Erythroblast (primary cell): Measurements from ENCODE around the gene ACTN4.

Experiments used
- DNase-seq, 2 experiments: peaks; one replicate each; lab custom pipeline; 2025; lab: John Stamatoyannopoulos, UW
- GATA1 ChIP-seq: IDR thresholded peaks from 2 replicates; pipeline ENCODE4 v1.6.1; 2011; ENCODE audit warnings: low read depth, mild to moderate bottlenecking, control low read depth, low read length, moderate library complexity
- POLR2A ChIP-seq: IDR thresholded peaks from 2 replicates; pipeline ENCODE4 v1.6.1; 2011; ENCODE audit warnings: mild to moderate bottlenecking, low read length

The ACTN4 gene

DNA sequence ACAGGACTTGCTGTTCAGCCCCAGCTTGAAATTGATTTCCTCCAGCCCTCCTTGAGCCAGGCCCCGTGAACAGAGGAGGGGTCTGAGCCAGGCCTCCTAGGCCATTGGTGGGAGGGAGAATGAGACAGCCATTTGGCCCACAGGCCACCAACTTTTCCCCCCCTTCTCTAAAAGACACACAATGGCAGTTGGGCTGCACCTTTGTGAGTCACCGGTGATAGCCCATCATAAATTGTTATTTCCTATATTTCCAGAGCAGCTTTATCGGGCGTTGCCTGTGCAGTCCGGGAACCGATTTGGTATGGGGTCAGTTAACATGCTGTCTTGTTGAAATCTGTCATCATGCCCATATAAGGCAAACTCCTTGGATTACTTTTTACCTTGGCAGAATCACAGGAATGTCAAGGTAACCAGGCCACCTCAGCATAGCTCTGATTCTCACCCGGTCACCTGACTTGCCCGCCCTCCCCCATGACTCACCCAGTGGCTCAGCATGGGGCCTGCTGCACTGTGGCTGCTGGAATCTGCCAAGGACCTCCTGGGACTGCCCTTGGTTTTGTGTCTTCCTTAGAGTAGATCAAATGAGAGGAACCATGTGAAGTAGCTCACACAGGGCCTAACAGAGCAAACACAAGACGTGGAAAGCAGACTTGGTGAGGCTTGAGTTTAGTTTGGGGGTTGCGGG, 36.1 kb downstream of the ACTN4 start:
- peak; percentile 77 to 82 for DNase-seq
- TF ChIP-seq GATA1 (no peak), POLR2A (no peak)

GRCh38 chr19:38684078-38684861, 36.8 kb downstream of the ACTN4 start:
- TF ChIP-seq POLR2A (no peak), GATA1 (no peak)
- peak; percentile 63 to 72 for DNase-seq

GRCh38 chr19:38684862-38685665, 37.6 kb downstream of the ACTN4 start:
- TF ChIP-seq POLR2A = no peak
- TF ChIP-seq GATA1 = no peak
- no peak for DNase-seq

DNA sequence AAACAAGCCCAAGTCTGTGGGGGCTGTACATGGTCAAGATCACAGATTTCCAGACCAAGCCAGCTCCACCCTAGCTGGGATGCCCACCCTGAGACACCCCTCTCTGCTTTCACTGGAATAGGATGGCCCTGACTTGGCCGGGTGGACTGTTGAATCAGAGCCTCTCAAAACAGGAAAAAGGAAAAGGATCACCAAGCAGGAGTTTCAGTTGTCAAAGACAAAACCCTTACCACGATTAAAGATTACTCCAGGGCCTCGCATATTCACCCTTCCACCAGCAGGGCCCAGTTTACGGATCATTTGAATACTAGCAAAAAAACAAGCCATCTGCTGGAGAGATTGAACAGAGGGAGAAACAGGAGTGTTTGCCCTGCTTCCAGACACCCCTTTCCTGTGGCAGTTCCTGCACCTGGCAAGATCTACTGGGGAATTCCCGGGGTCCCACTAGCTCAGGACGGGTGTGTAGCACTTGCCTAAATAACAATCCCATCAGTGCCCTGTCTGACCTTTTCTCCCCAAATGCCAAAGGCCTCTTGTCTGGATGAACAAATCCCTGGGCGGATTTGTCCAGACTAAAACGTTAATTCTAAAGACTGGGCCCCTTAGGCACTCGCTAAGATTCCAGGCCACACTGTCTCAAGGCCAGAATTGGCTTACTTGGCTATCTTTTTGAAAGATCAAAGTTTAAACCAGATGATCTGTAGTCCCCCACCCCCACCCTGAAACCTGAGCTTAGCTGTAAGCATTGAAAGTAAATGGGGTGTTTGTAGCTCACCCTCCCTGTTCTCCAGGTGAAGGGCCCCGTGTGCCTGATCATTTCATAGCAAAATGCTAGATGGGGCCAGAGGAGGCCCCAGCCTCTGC, 38.4 kb downstream of the ACTN4 start:
- no peak for TF ChIP-seq GATA1
- TF ChIP-seq POLR2A = no peak
- peak; percentile 43 to 52 for DNase-seq

GRCh38 chr19:38686530-38686888, 39.1 kb downstream of the ACTN4 start:
- TF ChIP-seq GATA1 (no peak), POLR2A (no peak)
- DNase-seq = no peak

GRCh38 chr19:38687837-38688378, 40.5 kb downstream of the ACTN4 start:
- no peak for DNase-seq
- no peak for TF ChIP-seq POLR2A
- TF ChIP-seq GATA1 = no peak

DNA sequence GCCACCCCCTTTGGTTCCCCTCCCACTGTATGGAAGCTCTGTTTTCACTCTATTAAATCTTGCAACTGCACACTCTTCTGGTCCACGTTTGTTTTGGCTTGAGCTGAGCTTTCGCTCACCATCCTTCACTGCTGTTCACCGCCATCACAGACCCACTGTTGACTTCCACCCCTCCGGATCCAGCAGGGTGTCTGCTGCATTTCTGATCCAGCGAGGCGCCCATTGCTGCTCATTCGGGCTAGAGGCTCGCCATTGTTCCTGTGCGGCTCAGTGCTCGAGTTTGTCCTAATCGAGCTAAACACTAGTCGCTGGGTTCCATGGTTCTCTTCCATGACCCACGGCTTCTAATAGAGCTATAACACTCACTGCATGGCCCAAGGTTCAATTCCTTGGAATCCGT, 42.7 kb downstream of the ACTN4 start:
- DNase-seq = no peak
- TF ChIP-seq POLR2A = no peak
- TF ChIP-seq GATA1 = no peak

DNA sequence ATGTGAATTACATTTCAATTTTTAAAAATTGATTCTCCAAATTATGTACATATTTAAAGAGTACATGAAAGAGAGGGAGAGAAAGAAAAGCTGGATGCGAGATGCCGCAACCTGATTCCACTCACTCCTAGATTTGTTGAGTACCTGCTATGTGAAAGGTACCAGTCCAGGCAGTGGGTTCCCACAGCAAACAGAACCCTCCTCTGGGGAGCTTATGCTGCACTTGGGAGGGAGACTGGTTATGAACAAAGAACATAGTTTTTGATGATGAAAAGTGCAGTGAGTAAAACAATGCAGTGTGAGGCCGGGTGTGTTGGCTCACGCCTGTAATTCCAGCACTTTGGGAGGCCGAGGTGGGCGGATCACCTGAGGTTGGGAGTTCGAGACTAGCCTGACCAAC, 43.4 kb downstream of the ACTN4 start:
- TF ChIP-seq POLR2A (no peak), GATA1 (no peak)
- DNase-seq = no peak

DNA sequence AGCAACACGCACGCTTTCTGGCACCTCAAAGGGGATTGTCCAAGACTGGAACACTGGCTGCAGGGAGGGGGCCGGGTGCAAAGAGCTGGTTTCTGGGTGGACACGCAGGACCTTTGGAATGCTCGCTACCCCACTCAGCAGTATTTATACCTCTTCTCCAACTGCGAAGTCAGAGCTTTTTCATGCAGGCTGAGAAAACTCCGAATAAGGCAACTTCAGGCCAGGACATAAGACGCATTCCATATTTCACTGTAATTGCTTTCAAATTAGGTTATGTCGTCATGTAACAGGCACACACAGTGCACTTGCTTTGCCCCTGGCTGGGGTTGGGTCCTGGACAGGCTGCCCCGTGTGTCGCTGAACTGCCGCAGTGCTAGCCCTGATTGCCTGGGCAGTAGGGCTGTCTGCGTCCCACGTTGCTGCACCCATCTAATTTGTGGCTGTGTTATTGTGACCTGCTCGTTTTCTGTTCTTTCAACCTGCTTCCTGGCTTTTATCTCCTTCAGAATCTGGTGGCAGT, 44.5 kb downstream of the ACTN4 start:
- no peak for DNase-seq
- TF ChIP-seq GATA1 (no peak), POLR2A (no peak)

DNA sequence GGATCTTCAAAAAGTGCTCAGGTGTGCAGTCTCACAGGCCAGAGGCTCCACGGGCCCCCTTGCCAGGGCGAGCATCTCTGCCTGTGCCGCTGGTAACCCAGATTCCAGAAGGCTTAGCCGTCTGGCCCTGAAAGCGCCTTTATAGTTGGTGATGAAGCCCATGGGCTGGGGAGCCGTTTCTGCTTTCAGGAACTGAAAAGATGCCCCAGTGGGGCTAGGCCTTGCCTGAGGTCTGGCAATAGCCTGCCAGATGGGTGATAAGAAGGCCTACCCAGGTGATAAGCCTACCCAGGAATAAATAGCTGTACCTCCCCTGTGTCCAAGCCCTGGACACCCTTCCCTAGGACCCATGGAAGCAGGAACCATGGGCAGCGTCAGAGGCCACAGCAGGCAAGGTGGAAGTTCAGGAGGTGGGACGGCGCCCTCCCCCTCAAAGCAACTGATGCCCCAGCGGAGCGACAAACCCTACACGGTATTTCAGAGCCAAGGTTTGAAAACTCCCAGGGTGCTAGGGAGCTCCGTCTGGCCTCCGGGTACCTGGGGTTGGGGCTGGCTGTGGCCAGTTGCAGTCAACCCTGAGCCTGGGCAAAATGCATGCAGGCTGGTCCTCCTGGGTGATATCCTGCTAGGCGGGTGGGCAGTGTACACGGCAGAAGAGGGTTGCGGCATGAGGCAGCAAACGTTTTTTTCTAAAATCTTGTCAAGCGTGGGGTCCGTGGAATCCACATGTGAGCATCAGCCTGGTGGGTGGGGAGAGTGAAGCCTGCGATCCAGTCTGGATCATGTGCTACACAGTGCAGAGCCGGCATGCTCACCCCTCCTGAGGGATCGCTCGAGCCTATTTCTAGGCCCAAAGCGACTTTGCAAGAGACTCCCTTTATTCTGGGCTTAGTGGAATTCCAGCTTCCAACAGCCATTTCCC, 45.3 kb downstream of the ACTN4 start:
- DNase-seq = no peak
- TF ChIP-seq POLR2A (no peak), GATA1 (no peak)

- no peak for DNase-seq
- no peak for TF ChIP-seq POLR2A
- no peak for TF ChIP-seq GATA1
Observed at GRCh38 chr19:38693380-38694223, 46.2 kb downstream of the ACTN4 start.
